Measurements from ENCODE around the gene C17orf75. TPM values are rescaled to one million over a fixed set of nuclear protein-coding genes. Genes with fewer than 3 reads are reported as not detected.

The C17orf75 gene
- total and polyA plus RNA-seq, 8 donors = 7.5 to 48.0 (median 14.8) TPM

DNA sequence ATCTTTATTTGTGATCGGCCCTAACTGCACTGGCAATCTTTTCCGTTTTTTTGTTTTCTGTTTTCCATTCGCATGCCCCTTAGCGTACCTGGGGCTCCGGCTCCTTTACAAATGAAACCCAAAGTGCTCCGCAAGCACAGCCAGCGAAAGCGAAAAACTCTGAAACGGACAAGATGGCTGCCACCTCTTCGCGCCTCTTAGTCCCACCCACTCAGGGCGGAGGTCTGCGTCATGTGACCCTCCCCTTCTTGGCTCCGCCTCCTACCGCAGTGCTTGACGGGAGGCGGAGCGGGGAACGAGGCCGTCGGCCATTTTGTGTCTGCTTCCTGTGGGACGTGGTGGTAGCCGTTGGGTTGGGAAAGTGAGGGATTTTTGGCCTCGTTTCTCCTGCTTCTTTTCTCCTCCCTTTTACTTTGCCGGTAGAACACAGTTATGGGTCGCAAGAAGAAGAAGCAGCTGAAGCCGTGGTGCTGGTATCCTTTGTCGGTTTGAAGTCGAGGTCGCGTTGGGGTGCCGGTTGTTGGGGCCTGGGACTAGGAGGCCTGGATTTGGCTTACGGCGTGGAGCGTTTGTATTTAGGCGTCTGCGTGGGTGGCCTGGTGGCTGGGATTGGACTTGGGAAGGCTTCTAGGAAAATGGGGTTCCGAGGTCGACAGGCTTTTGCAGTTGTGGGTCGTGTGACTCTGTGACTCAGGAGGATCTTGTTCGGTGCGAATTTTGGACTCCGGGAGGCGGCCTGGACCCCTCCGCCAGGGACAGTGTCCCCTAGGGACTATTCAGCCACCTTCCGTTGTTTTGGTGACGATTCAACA, 8.1 kb upstream of the C17orf75 start, which contains the start of gene ZNF207:
ZNF207 (plus strand) TSS at position 304 of the 812 bp plus-strand sequence; CDS start at position 433, 129 bp downstream.
- Histone ChIP-seq H3K4me3 (peak within 1 kb of the TSS; percentile 63 to 89 (median 78)), H3K36me3 (peaks cover 5 to 31% (median 30%) of the 10 kb centered on the region in 4 donors), H3K4me1 (peaks cover 35 to 51% (median 46%) of the 10 kb centered on the region in 4 donors), H3K27ac (peak within 1 kb of the TSS; percentile 87 to 99 (median 96)), H3K9me3 (no peaks in the 10 kb centered on the region), H3K27me3 (no peaks in the 10 kb centered on the region)
- intact Hi-C loops (cut with DNase I; ENCODE audit: low total_unique reads) = no loop called here
- 0 to 1% (median 0%) methylated on average over 47 of the region's 47 CpGs for WGBS, 5 donors
- TF ChIP-seq POLR2AphosphoS5 (IDR thresholded peaks at IDR 0.05) = peak; percentile 95 to 99 (median 97)
- TF ChIP-seq POLR2A (IDR thresholded peaks at IDR 0.05) = peak in 1 of 4 donors; percentile 40
- TF ChIP-seq, protein P1, sequence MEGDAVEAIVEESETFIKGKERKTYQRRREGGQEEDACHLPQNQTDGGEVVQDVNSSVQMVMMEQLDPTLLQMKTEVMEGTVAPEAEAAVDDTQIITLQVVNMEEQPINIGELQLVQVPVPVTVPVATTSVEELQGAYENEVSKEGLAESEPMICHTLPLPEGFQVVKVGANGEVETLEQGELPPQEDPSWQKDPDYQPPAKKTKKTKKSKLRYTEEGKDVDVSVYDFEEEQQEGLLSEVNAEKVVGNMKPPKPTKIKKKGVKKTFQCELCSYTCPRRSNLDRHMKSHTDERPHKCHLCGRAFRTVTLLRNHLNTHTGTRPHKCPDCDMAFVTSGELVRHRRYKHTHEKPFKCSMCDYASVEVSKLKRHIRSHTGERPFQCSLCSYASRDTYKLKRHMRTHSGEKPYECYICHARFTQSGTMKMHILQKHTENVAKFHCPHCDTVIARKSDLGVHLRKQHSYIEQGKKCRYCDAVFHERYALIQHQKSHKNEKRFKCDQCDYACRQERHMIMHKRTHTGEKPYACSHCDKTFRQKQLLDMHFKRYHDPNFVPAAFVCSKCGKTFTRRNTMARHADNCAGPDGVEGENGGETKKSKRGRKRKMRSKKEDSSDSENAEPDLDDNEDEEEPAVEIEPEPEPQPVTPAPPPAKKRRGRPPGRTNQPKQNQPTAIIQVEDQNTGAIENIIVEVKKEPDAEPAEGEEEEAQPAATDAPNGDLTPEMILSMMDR (IDR thresholded peaks at IDR 0.05) = peak in 1 of 7 experiments; percentile 5
- TF ChIP-seq EP300 (IDR thresholded peaks at IDR 0.05) = no peak
- peak; percentile 97 to 99 for DNase-seq

DNA sequence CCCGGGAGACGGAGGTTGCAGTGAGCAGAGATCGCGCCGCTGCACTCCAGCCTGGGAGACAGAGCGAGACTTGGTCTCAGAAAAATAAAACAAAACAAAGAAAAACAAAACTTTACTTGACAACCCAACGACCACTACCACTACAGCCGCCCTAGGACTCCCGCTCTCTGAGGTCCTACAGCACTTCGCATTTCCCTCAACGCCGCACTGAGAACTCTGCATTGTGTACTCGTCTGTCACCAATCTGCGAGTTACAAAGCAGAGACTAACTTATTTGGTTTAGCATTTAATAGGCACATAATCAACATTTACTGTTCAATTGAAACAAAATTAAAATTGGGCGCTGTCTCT, 7.5 kb upstream of the C17orf75 start:
- peaks cover 5 to 25% (median 24%) of the 10 kb centered on the region in 4 donors for H3K36me3 ChIP-seq
- intact Hi-C loops (cut with DNase I; ENCODE audit: low total_unique reads) = no loop called here
- DNase-seq = peak in 1 of 2 donors; percentile 58
- 11 to 18% (median 14%) methylated on average over 15 of the region's 15 CpGs for WGBS, 5 donors
- H3K4me1 ChIP-seq = peaks cover 29 to 46% (median 40%) of the 10 kb centered on the region in 4 donors
- H3K9me3 ChIP-seq = no peaks in the 10 kb centered on the region
- TF ChIP-seq, protein P1 (IDR thresholded peaks at IDR 0.05) = no peak
- TF ChIP-seq POLR2A (IDR thresholded peaks at IDR 0.05) (no peak), POLR2AphosphoS5 (IDR thresholded peaks at IDR 0.05) (no peak), EP300 (IDR thresholded peaks at IDR 0.05) (no peak)
- H3K4me3 ChIP-seq = peak overlapping the region; percentile 63 to 89 (median 78)
- peak overlapping the region; percentile 87 to 99 (median 96) for H3K27ac ChIP-seq
- H3K27me3 ChIP-seq = no peaks in the 10 kb centered on the region

DNA sequence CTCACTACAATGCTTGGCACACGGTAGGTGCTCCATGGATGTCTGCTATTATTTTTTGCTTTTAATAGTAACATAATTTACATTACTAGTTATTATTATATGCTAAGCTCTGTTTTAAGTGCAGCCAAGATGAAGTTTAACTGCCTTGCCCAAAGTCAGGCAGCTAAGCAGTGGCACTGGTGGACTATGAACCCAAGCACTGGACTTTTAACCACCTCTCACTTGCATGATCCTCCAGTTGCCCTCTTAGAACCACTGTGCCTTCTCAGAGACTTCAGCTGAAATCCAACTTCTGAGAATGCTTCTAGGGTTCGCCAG, 6.5 kb upstream of the C17orf75 start:
- H3K9me3 ChIP-seq = no peaks in the 10 kb centered on the region
- peak in 1 of 2 donors; percentile 29 for DNase-seq
- H3K4me1 ChIP-seq = peaks cover 19 to 35% (median 29%) of the 10 kb centered on the region in 4 donors
- 94 to 99% (median 98%) methylated on average over 2 of the region's 2 CpGs for WGBS, 5 donors
- H3K27me3 ChIP-seq = no peaks in the 10 kb centered on the region
- TF ChIP-seq POLR2AphosphoS5 (IDR thresholded peaks at IDR 0.05) (no peak), EP300 (IDR thresholded peaks at IDR 0.05) (no peak), POLR2A (IDR thresholded peaks at IDR 0.05) (no peak)
- TF ChIP-seq, protein P1 (IDR thresholded peaks at IDR 0.05) = no peak
- H3K27ac ChIP-seq = no peak overlapping the region
- H3K36me3 ChIP-seq = peaks cover 0 to 15% (median 14%) of the 10 kb centered on the region in 4 donors
- intact Hi-C loops (cut with DNase I; ENCODE audit: low total_unique reads) = no loop called here
- no peak overlapping the region for H3K4me3 ChIP-seq

DNA sequence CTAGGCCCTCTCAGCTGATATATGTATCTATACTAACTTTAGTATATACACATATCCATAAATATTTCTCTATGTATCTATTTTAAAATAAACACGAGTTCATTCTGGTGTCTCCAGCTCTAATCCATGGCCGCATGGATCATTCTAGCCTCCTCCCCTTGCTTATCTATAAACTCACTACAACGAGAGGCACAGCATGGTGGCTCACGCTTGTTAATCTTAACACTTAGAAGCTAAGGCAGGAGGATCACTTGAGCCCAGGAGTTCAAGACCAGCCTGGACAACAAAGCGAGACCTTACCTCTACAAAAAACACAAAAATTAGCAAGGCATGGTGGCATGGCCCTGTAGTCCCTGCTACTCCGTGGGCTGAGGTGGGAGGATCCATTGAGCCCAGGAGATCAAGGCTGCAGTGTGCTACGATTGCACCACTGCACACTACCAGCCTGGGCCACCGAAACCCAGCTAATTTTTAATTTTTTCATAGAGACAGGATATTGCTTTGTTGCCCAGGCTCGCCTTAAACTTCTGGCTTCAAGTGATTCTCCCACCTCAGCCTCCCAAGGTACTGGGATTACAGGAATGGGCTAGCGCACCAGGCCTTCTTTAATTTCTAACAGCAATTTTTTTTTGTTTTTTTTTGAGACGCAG, 4.1 kb upstream of the C17orf75 start:
- H3K27me3 ChIP-seq = no peaks in the 10 kb centered on the region
- peaks cover 11 to 32% (median 23%) of the 10 kb centered on the region in 4 donors for H3K4me1 ChIP-seq
- no peak overlapping the region for H3K4me3 ChIP-seq
- 83 to 85% (median 85%) methylated on average over 11 of the region's 11 CpGs for WGBS, 5 donors
- DNase-seq = no peak
- H3K9me3 ChIP-seq = no peaks in the 10 kb centered on the region
- H3K27ac ChIP-seq = no peak overlapping the region
- no peaks in the 10 kb centered on the region for H3K36me3 ChIP-seq
- TF ChIP-seq EP300 (IDR thresholded peaks at IDR 0.05) (no peak), POLR2A (IDR thresholded peaks at IDR 0.05) (no peak), POLR2AphosphoS5 (IDR thresholded peaks at IDR 0.05) (no peak)
- TF ChIP-seq, protein P1 (IDR thresholded peaks at IDR 0.05) = no peak
- intact Hi-C loops (cut with DNase I; ENCODE audit: low total_unique reads) = no loop called here
